OCI-LY7 (cell line): ENCODE results near the gene ATXN10.
"Not testable (repeated sequence)": the region's sequence is repeated elsewhere in the genome, so short reads cannot be mapped to it uniquely, and the experiment has no call there.

Source experiments
- CTCF ChIP-seq: fragments of 200-600 bp; sonication (generic); conservative IDR thresholded peaks from 2 replicates; pipeline ENCODE4 v1.5.1; 2014; ENCODE audit warnings: mild to moderate bottlenecking, antibody characterized with exemption, low read length, moderate library complexity, mixed read lengths
- EZH2phosphoT487 ChIP-seq: fragments of 200-600 bp; sonication (generic); IDR thresholded peaks from 2 replicates; pipeline ENCODE4 v1.6.1; 2018; ENCODE audit warnings: low read depth, borderline replicate concordance, mild to moderate bottlenecking, mixed run types, antibody characterized with exemption, low read length, moderate library complexity, mixed read lengths

- not testable (repeated sequence) for TF ChIP-seq CTCF, EZH2phosphoT487
Measured at GRCh38 chr22:45670363-45670762, 1.3 kb upstream of the ATXN10 start.
